ENCODE data around the gene PHETA1. TPM values are rescaled to one million over a fixed set of nuclear protein-coding genes. Genes with fewer than 3 reads are reported as not detected.
A peak's percentile ranks its signal among the peaks of the same experiment; 100 is the strongest.

Gene PHETA1
- total RNA-seq, 4 donors from 2014 or later = under 0.01 to 15.1 (median 6.0) TPM

GRCh38 chr12:111334393-111334915 lies 34.4 kb downstream of the PHETA1 start:
- no peaks in the 10 kb centered on the region for H3K9me3 ChIP-seq
- no peaks in the 10 kb centered on the region for H3K36me3 ChIP-seq
- no peak overlapping the region for H3K4me3 ChIP-seq
- H3K27ac ChIP-seq = no peak overlapping the region
- DNase-seq = no peak
- intact Hi-C loops (cut with DNase I; ENCODE audit: low total_unique reads) = no loop called here
- no peaks in the 10 kb centered on the region for H3K4me1 ChIP-seq
- TF ChIP-seq, protein P1, sequence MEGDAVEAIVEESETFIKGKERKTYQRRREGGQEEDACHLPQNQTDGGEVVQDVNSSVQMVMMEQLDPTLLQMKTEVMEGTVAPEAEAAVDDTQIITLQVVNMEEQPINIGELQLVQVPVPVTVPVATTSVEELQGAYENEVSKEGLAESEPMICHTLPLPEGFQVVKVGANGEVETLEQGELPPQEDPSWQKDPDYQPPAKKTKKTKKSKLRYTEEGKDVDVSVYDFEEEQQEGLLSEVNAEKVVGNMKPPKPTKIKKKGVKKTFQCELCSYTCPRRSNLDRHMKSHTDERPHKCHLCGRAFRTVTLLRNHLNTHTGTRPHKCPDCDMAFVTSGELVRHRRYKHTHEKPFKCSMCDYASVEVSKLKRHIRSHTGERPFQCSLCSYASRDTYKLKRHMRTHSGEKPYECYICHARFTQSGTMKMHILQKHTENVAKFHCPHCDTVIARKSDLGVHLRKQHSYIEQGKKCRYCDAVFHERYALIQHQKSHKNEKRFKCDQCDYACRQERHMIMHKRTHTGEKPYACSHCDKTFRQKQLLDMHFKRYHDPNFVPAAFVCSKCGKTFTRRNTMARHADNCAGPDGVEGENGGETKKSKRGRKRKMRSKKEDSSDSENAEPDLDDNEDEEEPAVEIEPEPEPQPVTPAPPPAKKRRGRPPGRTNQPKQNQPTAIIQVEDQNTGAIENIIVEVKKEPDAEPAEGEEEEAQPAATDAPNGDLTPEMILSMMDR (IDR thresholded peaks at IDR 0.05) = no peak
- TF ChIP-seq POLR2A (IDR thresholded peaks at IDR 0.05) = no peak
- H3K27me3 ChIP-seq = no peaks in the 10 kb centered on the region

DNA sequence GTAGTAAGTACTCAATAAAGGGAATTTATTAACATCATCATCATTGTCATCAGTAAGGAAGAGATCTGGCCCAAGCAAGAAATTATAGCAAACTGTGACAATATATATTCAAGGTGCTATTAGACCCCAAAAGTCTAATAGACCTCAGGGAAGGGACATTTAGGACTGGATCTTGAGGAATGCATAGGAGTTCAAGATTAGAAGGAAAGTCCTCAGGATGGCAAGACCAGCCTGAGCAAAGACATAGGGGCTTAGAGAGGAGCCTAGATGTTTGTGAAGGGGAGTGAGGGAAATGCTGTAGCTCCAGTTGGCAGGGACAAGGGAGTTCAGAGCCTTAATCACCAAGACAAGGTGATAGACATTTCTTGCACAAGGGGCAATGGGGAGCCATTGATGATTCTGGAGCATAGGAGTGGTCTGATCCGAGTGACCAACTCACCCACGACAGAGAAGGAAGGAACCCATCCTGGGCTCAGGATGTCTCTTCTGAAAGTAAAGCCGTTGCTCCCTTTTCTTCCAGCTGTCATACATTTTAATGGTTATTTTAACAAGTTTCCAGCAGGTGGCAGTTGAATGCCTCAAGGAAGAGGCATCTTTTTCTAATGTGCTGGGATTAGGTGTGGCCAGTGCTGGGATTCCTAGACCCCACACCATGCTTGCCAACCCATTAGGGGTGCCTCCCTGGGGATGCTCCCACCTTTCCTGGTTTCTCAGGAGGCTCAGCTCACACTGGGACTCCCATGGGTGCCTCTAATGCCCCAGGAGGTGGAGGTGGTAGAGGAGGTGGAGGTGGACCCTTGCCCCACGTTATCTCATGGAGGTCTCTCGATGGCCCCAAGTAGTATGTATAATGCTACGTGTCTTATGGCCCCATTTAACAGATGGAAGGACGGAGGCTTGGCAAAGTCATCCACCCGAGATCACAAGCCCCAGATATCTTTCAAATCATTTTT lies 37.8 kb downstream of the PHETA1 start:
- DNase-seq = no peak
- no peak overlapping the region for H3K27ac ChIP-seq
- H3K9me3 ChIP-seq = no peaks in the 10 kb centered on the region
- intact Hi-C loops (cut with DNase I; ENCODE audit: low total_unique reads) = no loop called here
- no peaks in the 10 kb centered on the region for H3K4me1 ChIP-seq
- TF ChIP-seq, protein P1 (IDR thresholded peaks at IDR 0.05) = peak in 2 of 4 experiments; percentile 9 to 21
- no peak for TF ChIP-seq POLR2A (IDR thresholded peaks at IDR 0.05)
- no peaks in the 10 kb centered on the region for H3K36me3 ChIP-seq
- H3K27me3 ChIP-seq = no peaks in the 10 kb centered on the region
- no peak overlapping the region for H3K4me3 ChIP-seq

DNA sequence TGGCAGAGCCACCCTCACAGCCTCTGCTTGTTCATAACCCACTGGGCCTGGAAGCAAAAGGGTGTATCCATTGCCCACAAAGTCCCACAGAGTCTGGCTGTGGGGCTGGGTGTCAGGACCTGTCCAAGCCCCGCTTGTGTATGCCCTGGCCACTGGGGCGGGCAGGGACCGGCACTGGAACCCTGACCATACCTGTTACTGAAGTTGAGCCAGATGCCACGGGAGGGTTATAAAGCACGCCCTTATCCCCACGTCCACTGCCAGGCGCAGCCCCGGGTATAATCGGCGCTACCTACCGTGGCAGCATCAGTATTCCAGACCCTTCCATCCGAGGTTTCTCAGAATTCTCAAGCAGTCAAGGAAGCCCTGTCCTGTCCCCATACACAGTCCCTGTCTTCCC lies 40.8 kb downstream of the PHETA1 start:
- Histone ChIP-seq H3K27ac (no peak overlapping the region), H3K4me1 (no peaks in the 10 kb centered on the region), H3K9me3 (no peaks in the 10 kb centered on the region), H3K4me3 (no peak overlapping the region), H3K36me3 (no peaks in the 10 kb centered on the region), H3K27me3 (no peaks in the 10 kb centered on the region)
- no peak for TF ChIP-seq POLR2A (IDR thresholded peaks at IDR 0.05)
- TF ChIP-seq, protein P1 (IDR thresholded peaks at IDR 0.05) = no peak
- intact Hi-C loops (cut with DNase I; ENCODE audit: low total_unique reads) = no loop called here
- no peak for DNase-seq

DNA sequence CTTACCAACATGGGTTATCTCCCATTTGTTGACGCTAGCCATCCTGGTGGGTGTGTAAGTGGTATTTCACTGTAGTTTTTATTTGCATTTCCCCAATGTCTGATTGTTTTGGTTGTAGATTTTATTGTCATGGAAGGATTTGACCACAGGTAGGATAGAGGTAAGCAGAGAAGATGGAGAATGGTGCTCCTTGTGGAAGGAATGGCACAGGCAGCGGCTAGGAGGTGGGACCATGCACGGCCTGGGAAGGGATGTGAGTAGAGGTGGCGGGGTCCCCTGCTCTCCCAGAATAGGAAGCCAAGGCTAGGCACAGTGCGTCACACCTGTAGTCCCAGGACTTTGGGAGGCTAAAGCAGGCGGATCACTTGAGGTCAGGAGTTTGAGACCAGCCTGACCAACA lies 41.4 kb downstream of the PHETA1 start:
- H3K9me3 ChIP-seq = no peaks in the 10 kb centered on the region
- H3K4me1 ChIP-seq = no peaks in the 10 kb centered on the region
- no peak for TF ChIP-seq POLR2A (IDR thresholded peaks at IDR 0.05)
- TF ChIP-seq, protein P1 (IDR thresholded peaks at IDR 0.05) = no peak
- no peaks in the 10 kb centered on the region for H3K27me3 ChIP-seq
- H3K4me3 ChIP-seq = no peak overlapping the region
- no peak overlapping the region for H3K27ac ChIP-seq
- H3K36me3 ChIP-seq = no peaks in the 10 kb centered on the region
- intact Hi-C loops (cut with DNase I; ENCODE audit: low total_unique reads) = no loop called here
- no peak for DNase-seq

Measured in uterus (tissue), 4 donors.